Smooth muscle cell (in vitro differentiated cells): Measurements from ENCODE around the gene AXIN2. TPM values are rescaled to one million over a fixed set of nuclear protein-coding genes. Genes with fewer than 3 reads are reported as not detected.

Source experiments
- DNase-seq: peaks from one replicate; lab custom pipeline; 2025; ENCODE audit not compliant: unreplicated experiment; lab: John Stamatoyannopoulos, UW
- H2AFZ ChIP-seq: fragments of 200-600 bp; sonication (generic); 2 replicates; pipeline ENCODE4 v1.6.0; 2016; ENCODE audit warnings: antibody characterized with exemption, low read depth, mild to moderate bottlenecking
- H3F3A ChIP-seq: fragments of 200-600 bp; sonication (generic); 2 replicates; pipeline ENCODE4 v1.6.0; 2017; ENCODE audit warnings: antibody characterized with exemption, low read depth
- H3K27ac ChIP-seq: fragments of 200-600 bp; sonication (generic); 2 replicates; pipeline ENCODE4 v1.5.1; 2016; ENCODE audit warnings: low read depth, mild to moderate bottlenecking
- H3K27me3 ChIP-seq: fragments of 200-600 bp; sonication (generic); 2 replicates; pipeline ENCODE4 v1.6.1; 2016; ENCODE audit warnings: low read depth, mild to moderate bottlenecking
- H3K36me3 ChIP-seq: fragments of 200-600 bp; sonication (generic); 2 replicates; pipeline ENCODE4 v1.5.1; 2016; ENCODE audit warnings: low read depth
- H3K4me1 ChIP-seq: fragments of 200-600 bp; sonication (generic); 2 replicates; pipeline ENCODE4 v1.5.1; 2016; ENCODE audit warnings: low read depth
- H3K4me2 ChIP-seq: fragments of 200-600 bp; sonication (generic); 2 replicates; pipeline ENCODE4 v1.6.0; 2016; ENCODE audit warnings: mild to moderate bottlenecking
- H3K4me3 ChIP-seq: fragments of 200-600 bp; sonication (generic); 2 replicates; pipeline ENCODE4 v1.5.1; 2016; ENCODE audit warnings: mild to moderate bottlenecking
- H3K79me2 ChIP-seq: fragments of 200-600 bp; sonication (generic); 2 replicates; pipeline ENCODE4 v1.6.0; 2016; ENCODE audit warnings: low read depth, mild to moderate bottlenecking
- H3K9ac ChIP-seq: fragments of 200-600 bp; sonication (generic); 2 replicates; pipeline ENCODE4 v1.6.0; 2016; ENCODE audit warnings: low read depth
- H3K9me3 ChIP-seq: fragments of 200-600 bp; sonication (generic); replicated peaks from 2 replicates; pipeline ENCODE4 v1.5.1; 2016; ENCODE audit warnings: low read depth
- H4K20me1 ChIP-seq: fragments of 200-600 bp; sonication (generic); 2 replicates; pipeline ENCODE4 v1.6.0; 2016; ENCODE audit warnings: low read depth
- CTCF ChIP-seq: fragments of 200-600 bp; sonication (generic); IDR thresholded peaks from 2 replicates; pipeline ENCODE4 v1.5.1; 2017; ENCODE audit warnings: borderline replicate concordance, mild to moderate bottlenecking, antibody characterized with exemption; ENCODE audit not compliant: insufficient read depth, poor library complexity, severe bottlenecking
- WGBS: methylation state at CpG from one replicate; pipeline ENCODE4 v1.1.7; 2016; ENCODE audit warnings: low lambda C conversion rate; 5-methylcytosine and 5-hydroxymethylcytosine counted together
- polyA plus RNA-seq: library from polyadenylated mRNA; unstranded; fragments of >200 nt; fragmentation: Nextera tagmentation; extraction: Ambion mirVana; gene quantifications from 2 replicates; pipeline ENCODE4 v1.2.1, GENCODE V29; 2016
- total RNA-seq: library from RNA; depleted of rRNA; stranded (reverse); fragments of >200 nt; gene quantifications from 2 replicates; pipeline ENCODE4 v1.2.3, GENCODE V29; 2014

Gene AXIN2
- total and polyA plus RNA-seq, 2 experiments from 2014 or later = 13.8 to 14.2 TPM

- H3K27me3 ChIP-seq = no peaks in the 10 kb centered on the region
- WGBS = 29% methylated on average over 1 of the region's 1 CpG
These were observed 38.0 kb downstream of the AXIN2 start for GRCh38 chr17:65523411-65523810.

GRCh38 chr17:65522751-65523404 lies 38.6 kb downstream of the AXIN2 start:
- WGBS = 92% methylated on average over 14 of the region's 14 CpGs
- Histone ChIP-seq H2AFZ (no peak overlapping the region), H4K20me1 (no peaks in the 10 kb centered on the region), H3K9ac (no peak overlapping the region), H3F3A (no peaks in the 10 kb centered on the region), H3K4me2 (no peak overlapping the region), H3K36me3 (no peaks in the 10 kb centered on the region), H3K4me3 (no peak overlapping the region), H3K27ac (no peak overlapping the region), H3K4me1 (peaks cover 11% of the 10 kb centered on the region), H3K79me2 (no peaks in the 10 kb centered on the region), H3K9me3 (no peaks in the 10 kb centered on the region), H3K27me3 (no peaks in the 10 kb centered on the region)
- no peak for DNase-seq
- TF ChIP-seq CTCF = no peak

More at GRCh38 chr17:65523411-65523810, 38.0 kb downstream of the AXIN2 start:
- peak overlapping the region; percentile 64 for H3K27ac ChIP-seq
- no peak overlapping the region for H3K9ac ChIP-seq
- H3K9me3 ChIP-seq = no peaks in the 10 kb centered on the region
- no peaks in the 10 kb centered on the region for H4K20me1 ChIP-seq
- no peaks in the 10 kb centered on the region for H3K79me2 ChIP-seq
- H3K4me1 ChIP-seq = peaks cover 11% of the 10 kb centered on the region
- H3K4me3 ChIP-seq = no peak overlapping the region
- no peak for TF ChIP-seq CTCF
- H3K36me3 ChIP-seq = no peaks in the 10 kb centered on the region
- H2AFZ ChIP-seq = no peak overlapping the region
- no peaks in the 10 kb centered on the region for H3F3A ChIP-seq
- DNase-seq = no peak
- peak overlapping the region; percentile 21 for H3K4me2 ChIP-seq

GRCh38 chr17:65519462-65519861 lies 42.0 kb downstream of the AXIN2 start:
- Histone ChIP-seq H4K20me1 (no peaks in the 10 kb centered on the region), H3K9ac (no peak overlapping the region), H3K4me3 (no peak overlapping the region), H3K9me3 (no peaks in the 10 kb centered on the region), H3K27ac (no peak overlapping the region), H3K4me1 (peaks cover 24% of the 10 kb centered on the region), H3K4me2 (no peak overlapping the region), H3F3A (peaks cover 11% of the 10 kb centered on the region), H3K27me3 (no peaks in the 10 kb centered on the region), H2AFZ (no peak overlapping the region), H3K36me3 (no peaks in the 10 kb centered on the region), H3K79me2 (no peaks in the 10 kb centered on the region)
- no peak for TF ChIP-seq CTCF
- DNase-seq = no peak
- WGBS = 93% methylated on average over 3 of the region's 3 CpGs

- H3K79me2 ChIP-seq = no peaks in the 10 kb centered on the region
- no peak overlapping the region for H3K27ac ChIP-seq
- DNase-seq = no peak
- no peak overlapping the region for H3K9ac ChIP-seq
- no peaks in the 10 kb centered on the region for H3K36me3 ChIP-seq
- H3K4me3 ChIP-seq = no peak overlapping the region
- H3K4me1 ChIP-seq = peaks cover 14% of the 10 kb centered on the region
- H4K20me1 ChIP-seq = no peaks in the 10 kb centered on the region
- no peaks in the 10 kb centered on the region for H3K27me3 ChIP-seq
- TF ChIP-seq CTCF = no peak
- peaks cover 11% of the 10 kb centered on the region for H3F3A ChIP-seq
- no peak overlapping the region for H2AFZ ChIP-seq
- 97% methylated on average over 2 of the region's 2 CpGs for WGBS
- H3K9me3 ChIP-seq = no peaks in the 10 kb centered on the region
- H3K4me2 ChIP-seq = no peak overlapping the region
These were observed 43.2 kb downstream of the AXIN2 start for GRCh38 chr17:65518256-65518655.
